ENCODE measurements around the gene FARSB. TPM values are rescaled to one million over a fixed set of nuclear protein-coding genes. Genes with fewer than 3 reads are reported as not detected.

FARSB gene
- polyA plus RNA-seq (2011; rRNA removed), result 26.8 and 32.6 TPM in 2 replicates
- polyA minus RNA-seq (2011; rRNA and poly(A)+ RNA removed), result 14.6 and 19.2 TPM in 2 replicates

DNA sequence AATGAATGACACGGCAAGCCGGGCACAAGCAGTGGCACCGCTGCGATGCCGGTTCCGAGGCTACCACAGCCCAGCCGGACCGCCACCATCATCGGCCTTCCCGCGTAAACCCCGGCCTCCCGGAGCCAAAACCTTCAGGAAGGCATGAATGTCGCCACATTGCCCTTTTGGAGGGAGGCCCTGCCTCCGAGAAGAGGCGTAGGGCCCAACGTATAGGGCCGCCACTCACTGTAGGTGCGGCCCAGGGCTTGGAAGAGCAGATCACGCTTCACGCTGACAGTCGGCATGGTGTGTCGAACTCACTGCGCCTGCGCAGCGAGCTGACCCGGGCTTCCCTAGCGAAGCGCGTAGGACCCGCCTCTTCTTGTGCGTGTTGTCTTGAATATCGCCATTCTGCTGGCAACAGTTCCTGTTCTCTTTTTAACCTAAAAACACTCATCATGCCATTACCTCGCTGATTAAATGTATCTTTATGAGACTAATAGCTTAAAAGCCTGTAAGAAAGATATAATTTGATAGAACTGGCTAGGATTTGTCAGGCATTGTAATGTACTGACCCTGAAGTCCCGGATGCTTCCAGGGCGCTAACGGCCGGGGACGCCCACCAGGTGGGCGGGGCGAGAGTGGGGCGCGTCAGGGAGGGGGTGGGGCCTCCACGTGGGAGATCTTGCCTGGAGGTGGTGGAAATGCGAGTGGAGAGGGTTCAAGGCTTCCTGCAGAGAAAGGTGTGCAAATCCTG, at the start of gene FARSB:
FARSB (minus strand) TSS at position 306 of the 739 bp plus-strand sequence; CDS start at position 287, 19 bp downstream.
- H3K27me3 ChIP-seq (ENCODE audit: control insufficient read depth, insufficient read depth, low read length), result no peaks in the 10 kb centered on the region
- TF ChIP-seq CTCF (IDR thresholded peaks at IDR 0.05; ENCODE audit: low read depth, low read length), result no peak
- peak within 1 kb of the TSS; percentile 96 for H3K4me3 ChIP-seq (ENCODE audit: low read depth, low read length)
- DNase-seq (ENCODE audit: low read depth, low spot score), result peak; percentile 93
- ChIA-PET POLR2A (interaction anchor here (0.7 to 1.5 kb wide), 3 partner anchors 39 to 1145 kb away, joined by 3 read pairs; no protein-coding TSS in a partner anchor), CTCF (interaction anchor here (1.6 kb wide), 1 partner anchor 338 kb away, joined by 4 read pairs; no protein-coding TSS in a partner anchor)
- H3K9me3 ChIP-seq (ENCODE audit: control insufficient read depth, insufficient read depth, low read length), result no peaks in the 10 kb centered on the region; the same call in 1 of the 2 replicates
- H3K27ac ChIP-seq (ENCODE audit: low read depth, low read length), result peak within 1 kb of the TSS; percentile 87

- Histone ChIP-seq H3K27ac (ENCODE audit: low read depth, low read length) (no peak overlapping the region), H3K27me3 (ENCODE audit: control insufficient read depth, insufficient read depth, low read length) (no peaks in the 10 kb centered on the region), H3K4me3 (ENCODE audit: low read depth, low read length) (no peak overlapping the region), H3K9me3 (ENCODE audit: control insufficient read depth, insufficient read depth, low read length) (no peaks in the 10 kb centered on the region)
- peak; percentile 39 for DNase-seq (ENCODE audit: low read depth, low spot score)
- ChIA-PET POLR2A (no interaction called here), CTCF (interaction anchor here (0.6 to 7.2 kb wide), 8 partner anchors 15 to 898 kb away, joined by 3 to 87 read pairs (median 6); partner anchors contain the start of gene SCG2)
- no peak for TF ChIP-seq CTCF (IDR thresholded peaks at IDR 0.05; ENCODE audit: low read depth, low read length)
These were observed 48.0 kb upstream of the FARSB start for GRCh38 chr2:222703886-222704285.

DNA sequence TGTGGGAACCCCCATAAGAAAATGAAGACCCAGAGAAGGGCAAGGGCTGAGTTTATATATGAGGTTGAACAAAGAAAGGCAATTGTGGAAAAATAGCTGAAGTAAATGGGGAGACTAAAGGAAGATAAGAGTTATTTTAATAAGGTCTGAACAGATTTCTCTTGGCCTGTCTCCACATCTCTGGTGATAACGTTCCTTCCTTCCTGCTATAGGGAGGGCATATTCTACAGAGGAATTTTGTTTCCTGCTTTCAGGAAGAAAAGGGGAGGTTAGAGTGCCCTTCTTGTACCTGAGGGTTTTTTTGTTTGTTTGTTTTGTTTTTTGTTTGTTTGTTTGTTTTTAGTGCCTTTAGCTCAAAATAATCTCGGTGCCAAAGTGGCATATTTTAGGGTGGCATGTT, 47.2 kb upstream of the FARSB start:
- ChIA-PET CTCF (interaction anchor here (0.6 to 7.2 kb wide), 7 partner anchors 14 to 899 kb away, joined by 3 to 87 read pairs (median 8); partner anchors contain the start of gene SCG2), POLR2A (no interaction called here)
- Histone ChIP-seq H3K27me3 (ENCODE audit: control insufficient read depth, insufficient read depth, low read length) (no peaks in the 10 kb centered on the region), H3K27ac (ENCODE audit: low read depth, low read length) (no peak overlapping the region), H3K9me3 (ENCODE audit: control insufficient read depth, insufficient read depth, low read length) (no peaks in the 10 kb centered on the region), H3K4me3 (ENCODE audit: low read depth, low read length) (no peak overlapping the region)
- TF ChIP-seq CTCF (IDR thresholded peaks at IDR 0.05; ENCODE audit: low read depth, low read length), result no peak
- no peak for DNase-seq (ENCODE audit: low read depth, low spot score)

DNA sequence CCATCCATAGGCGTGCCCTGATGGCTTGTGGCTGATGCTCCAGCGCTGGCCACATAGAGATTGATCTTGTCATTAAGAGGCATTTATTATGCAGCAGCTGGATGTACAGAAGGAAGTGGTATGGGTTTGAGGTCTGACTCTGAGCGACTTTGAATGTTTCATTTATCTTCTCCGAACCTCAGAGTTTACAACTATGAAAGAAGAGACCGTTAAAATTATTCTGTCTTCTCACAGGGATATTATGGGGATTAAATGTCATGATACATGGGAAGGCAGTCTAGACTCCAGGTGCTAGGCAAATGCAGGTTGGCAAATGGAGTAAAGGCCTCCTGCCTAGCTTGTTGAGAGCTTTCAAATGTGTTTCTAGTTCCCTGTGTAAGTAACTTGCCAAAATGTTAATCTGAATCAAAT, 45.8 kb upstream of the FARSB start:
- Histone ChIP-seq H3K9me3 (ENCODE audit: control insufficient read depth, insufficient read depth, low read length) (no peaks in the 10 kb centered on the region), H3K27me3 (ENCODE audit: control insufficient read depth, insufficient read depth, low read length) (no peaks in the 10 kb centered on the region), H3K27ac (ENCODE audit: low read depth, low read length) (no peak overlapping the region), H3K4me3 (ENCODE audit: low read depth, low read length) (no peak overlapping the region)
- no peak for DNase-seq (ENCODE audit: low read depth, low spot score)
- TF ChIP-seq CTCF (IDR thresholded peaks at IDR 0.05; ENCODE audit: low read depth, low read length), result no peak
- POLR2A ChIA-PET, result no interaction called here
- CTCF ChIA-PET, result no interaction called here

DNA sequence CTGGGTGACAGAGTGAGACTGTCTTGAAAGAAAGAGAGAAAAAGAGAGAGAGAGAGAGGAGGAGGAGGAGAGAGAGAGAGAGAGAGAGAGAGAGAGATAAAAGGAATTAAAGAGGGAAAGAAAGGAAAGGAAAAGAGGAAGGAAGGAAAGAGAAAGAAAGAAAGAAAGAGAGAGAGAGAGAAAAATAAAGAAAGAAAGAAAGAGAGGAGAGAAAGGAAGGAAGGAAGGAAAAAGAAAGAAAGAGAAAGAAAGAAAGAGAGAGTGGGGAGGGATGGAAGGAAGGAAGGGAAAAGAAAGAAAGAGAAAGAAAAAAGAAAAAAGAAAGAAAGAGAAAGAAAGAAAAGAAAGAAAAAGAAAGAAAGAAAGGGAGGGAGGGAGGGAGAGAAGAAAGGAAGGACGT, 45.3 kb upstream of the FARSB start:
- ChIA-PET CTCF (interaction anchor here (1.0 kb wide), 1 partner anchor 202 kb away, joined by 3 read pairs; no protein-coding TSS in a partner anchor), POLR2A (no interaction called here)
- no peak for TF ChIP-seq CTCF (IDR thresholded peaks at IDR 0.05; ENCODE audit: low read depth, low read length)

More for the DNA sequence above, 45.3 kb upstream of the FARSB start:
- H3K4me3 ChIP-seq (ENCODE audit: low read depth, low read length), result no peak overlapping the region
- no peak overlapping the region for H3K27ac ChIP-seq (ENCODE audit: low read depth, low read length)
- no peak for DNase-seq (ENCODE audit: low read depth, low spot score)
- no peaks in the 10 kb centered on the region for H3K9me3 ChIP-seq (ENCODE audit: control insufficient read depth, insufficient read depth, low read length)
- H3K27me3 ChIP-seq (ENCODE audit: control insufficient read depth, insufficient read depth, low read length), result no peaks in the 10 kb centered on the region

All from AG04450 (cell line).